Vagina (tissue), 2 donors: ENCODE data around the gene SH3TC2. TPM values are rescaled to one million over a fixed set of nuclear protein-coding genes. Genes with fewer than 3 reads are reported as not detected.

ENCODE experiments used
- DNase-seq, 2 donors: peaks; one replicate each; pipeline ENCODE4 v3.0.0-alpha.2; 2017; ENCODE audit errors: extremely low spot score in 2 of 2
- H3K27ac ChIP-seq: fragments of 200-600 bp; sonication (generic); one replicate; pipeline ENCODE4 v1.5.1; 2019
- H3K27me3 ChIP-seq: fragments of 200-600 bp; sonication (generic); one replicate; pipeline ENCODE4 v1.5.1; 2019
- H3K36me3 ChIP-seq, 2 donors: fragments of 200-600 bp; sonication (generic); one replicate each; pipeline ENCODE4 v1.5.1; 2017 to 2019
- H3K4me1 ChIP-seq: fragments of 200-600 bp; sonication (generic); one replicate; pipeline ENCODE4 v1.5.1; 2019
- H3K4me3 ChIP-seq, 2 donors: fragments of 200-600 bp; sonication (generic); 1 replicate in 1 of 2; 2 replicates in 1 of 2; pipeline ENCODE4 v1.5.1; 2016 to 2019
- H3K9me3 ChIP-seq: fragments of 200-600 bp; sonication (generic); one replicate; pipeline ENCODE4 v1.5.1; 2019
- POLR2A ChIP-seq, 2 donors: fragments of 450-650 bp; IDR thresholded peaks; one replicate each; pipeline ENCODE4 v1.6.1; 2017; ENCODE audit warnings: antibody characterized with exemption in 2 of 2, mild to moderate bottlenecking in 2 of 2, moderate library complexity in 2 of 2
- POLR2AphosphoS5 ChIP-seq, 2 donors: sonication (generic); formaldehyde crosslinking; IDR thresholded peaks; one replicate each; pipeline ENCODE4 v1.9.0; 2017; ENCODE audit warnings: antibody characterized with exemption in 2 of 2, mild to moderate bottlenecking in 2 of 2, low read depth in 1 of 2; ENCODE audit not compliant: insufficient read depth in 1 of 2
- intact Hi-C: fragments of 100-400 bp; cut with DNase I; formaldehyde crosslinking; loops from one replicate; pipeline ENCODE4 v1.15.1; 2023
- total RNA-seq: library from RNA; depleted of rRNA; stranded (reverse); fragments of >200 nt; gene quantifications from one replicate; pipeline ENCODE4 v1.2.3, GENCODE V29; 2016
- TF ChIP-seq, protein P1 (sequence below), 3 experiments: fragments of 450-650 bp in 2 of 3; fragments of 200-600 bp in 1 of 3; sonication (generic) in 1 of 3; IDR thresholded peaks; one replicate each; pipeline ENCODE4 v1.5.1; 2017 to 2019; ENCODE audit warnings: antibody characterized with exemption in 3 of 3, mild to moderate bottlenecking in 2 of 3, moderate library complexity in 2 of 3

Gene SH3TC2
- total RNA-seq, 1 donor from 2014 or later = 2.0 TPM

- Histone ChIP-seq H3K4me1 (peaks cover 9% of the 10 kb centered on the region), H3K27me3 (no peaks in the 10 kb centered on the region), H3K9me3 (no peaks in the 10 kb centered on the region), H3K4me3 (no peak overlapping the region), H3K27ac (no peak overlapping the region), H3K36me3 (no peaks in the 10 kb centered on the region)
- TF ChIP-seq, protein P1, sequence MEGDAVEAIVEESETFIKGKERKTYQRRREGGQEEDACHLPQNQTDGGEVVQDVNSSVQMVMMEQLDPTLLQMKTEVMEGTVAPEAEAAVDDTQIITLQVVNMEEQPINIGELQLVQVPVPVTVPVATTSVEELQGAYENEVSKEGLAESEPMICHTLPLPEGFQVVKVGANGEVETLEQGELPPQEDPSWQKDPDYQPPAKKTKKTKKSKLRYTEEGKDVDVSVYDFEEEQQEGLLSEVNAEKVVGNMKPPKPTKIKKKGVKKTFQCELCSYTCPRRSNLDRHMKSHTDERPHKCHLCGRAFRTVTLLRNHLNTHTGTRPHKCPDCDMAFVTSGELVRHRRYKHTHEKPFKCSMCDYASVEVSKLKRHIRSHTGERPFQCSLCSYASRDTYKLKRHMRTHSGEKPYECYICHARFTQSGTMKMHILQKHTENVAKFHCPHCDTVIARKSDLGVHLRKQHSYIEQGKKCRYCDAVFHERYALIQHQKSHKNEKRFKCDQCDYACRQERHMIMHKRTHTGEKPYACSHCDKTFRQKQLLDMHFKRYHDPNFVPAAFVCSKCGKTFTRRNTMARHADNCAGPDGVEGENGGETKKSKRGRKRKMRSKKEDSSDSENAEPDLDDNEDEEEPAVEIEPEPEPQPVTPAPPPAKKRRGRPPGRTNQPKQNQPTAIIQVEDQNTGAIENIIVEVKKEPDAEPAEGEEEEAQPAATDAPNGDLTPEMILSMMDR (IDR thresholded peaks at IDR 0.05) = no peak
- TF ChIP-seq POLR2A (IDR thresholded peaks at IDR 0.05) (no peak), POLR2AphosphoS5 (IDR thresholded peaks at IDR 0.05; ENCODE audit: insufficient read depth in 1 of 2, low read depth in 1 of 2) (no peak)
- intact Hi-C loops = no loop called here
- no peak for DNase-seq
These were observed 55.7 kb downstream of the SH3TC2 start for GRCh38 chr5:149007174-149007573.

- TF ChIP-seq POLR2AphosphoS5 (IDR thresholded peaks at IDR 0.05; ENCODE audit: insufficient read depth in 1 of 2, low read depth in 1 of 2) = no peak
- TF ChIP-seq POLR2A (IDR thresholded peaks at IDR 0.05) = no peak
- TF ChIP-seq, protein P1 (IDR thresholded peaks at IDR 0.05) = no peak
- Histone ChIP-seq H3K27me3 (no peaks in the 10 kb centered on the region), H3K27ac (no peak overlapping the region), H3K4me1 (peaks cover 9% of the 10 kb centered on the region), H3K4me3 (no peak overlapping the region), H3K36me3 (no peaks in the 10 kb centered on the region), H3K9me3 (no peaks in the 10 kb centered on the region)
- intact Hi-C loops = no loop called here
- no peak for DNase-seq
These were observed 56.4 kb downstream of the SH3TC2 start for GRCh38 chr5:149006426-149006825.

DNA sequence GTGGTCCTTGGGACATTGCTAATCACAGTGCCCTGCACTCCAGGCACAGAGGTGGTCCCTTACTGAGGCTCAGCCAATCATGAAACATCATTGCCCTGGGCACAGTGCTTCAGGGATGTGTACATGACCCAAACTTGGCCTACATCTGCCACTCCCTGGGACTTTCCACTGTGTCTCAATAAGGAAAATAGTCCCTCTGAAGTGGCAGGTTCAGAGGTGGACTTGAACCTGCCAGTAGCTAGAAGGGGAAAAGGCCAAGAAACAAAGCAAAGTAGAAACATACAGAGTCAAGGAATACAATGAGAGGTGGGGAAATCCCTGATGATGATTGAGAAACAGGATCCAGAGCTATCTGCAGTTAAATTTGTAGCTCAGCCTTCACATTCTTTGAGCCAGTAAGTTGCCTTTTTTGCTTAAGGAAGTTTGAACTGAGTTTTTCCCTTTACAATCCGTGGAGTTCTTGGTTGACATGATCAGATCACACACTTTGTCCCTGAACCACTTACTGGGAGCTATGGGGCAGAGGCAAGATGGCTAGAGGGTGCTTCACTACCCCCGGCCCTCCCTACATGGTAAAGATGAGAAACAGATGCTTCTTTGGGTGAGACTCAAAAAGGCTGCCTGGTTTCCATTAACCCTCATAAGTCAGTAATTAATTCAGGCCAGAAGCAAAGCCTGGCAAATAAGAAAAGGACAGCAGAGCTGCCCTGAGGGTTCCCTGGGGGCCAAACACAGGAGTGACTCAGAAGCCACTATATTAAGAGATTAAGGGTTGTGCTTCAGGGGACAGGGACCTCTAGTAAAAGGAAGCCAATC lies 57.6 kb downstream of the SH3TC2 start:
- TF ChIP-seq POLR2A (IDR thresholded peaks at IDR 0.05) = no peak
- no peak for TF ChIP-seq POLR2AphosphoS5 (IDR thresholded peaks at IDR 0.05; ENCODE audit: insufficient read depth in 1 of 2, low read depth in 1 of 2)
- TF ChIP-seq, protein P1 (IDR thresholded peaks at IDR 0.05) = no peak
- Histone ChIP-seq H3K27me3 (no peaks in the 10 kb centered on the region), H3K27ac (no peak overlapping the region), H3K9me3 (no peaks in the 10 kb centered on the region), H3K36me3 (no peaks in the 10 kb centered on the region), H3K4me1 (peaks cover 9% of the 10 kb centered on the region), H3K4me3 (no peak overlapping the region)
- intact Hi-C loops = no loop called here
- DNase-seq = peak in 1 of 2 donors; percentile 32

DNA sequence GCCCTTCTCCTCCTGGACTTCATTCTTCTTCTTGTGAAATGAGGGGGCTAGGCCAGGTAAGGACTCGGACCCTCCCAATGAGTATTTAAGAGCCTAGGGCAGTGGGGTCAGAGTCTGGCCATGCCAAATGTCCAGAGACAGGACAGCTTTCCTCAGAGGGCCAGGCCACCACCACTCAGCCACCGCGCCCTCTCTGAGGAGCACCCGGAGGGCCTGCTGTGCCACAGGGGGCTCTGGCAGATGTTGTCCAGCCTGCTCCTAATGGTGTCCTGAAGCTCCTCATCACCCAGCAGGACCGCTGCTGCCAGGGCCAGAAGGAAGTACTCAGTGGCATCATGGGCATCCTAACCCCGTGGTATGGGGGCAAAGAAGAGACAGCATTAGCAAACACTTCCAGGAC lies 58.3 kb downstream of the SH3TC2 start:
- no peaks in the 10 kb centered on the region for H3K9me3 ChIP-seq

More for the DNA sequence above, 58.3 kb downstream of the SH3TC2 start:
- Histone ChIP-seq H3K27me3 (no peaks in the 10 kb centered on the region), H3K4me3 (no peak overlapping the region), H3K4me1 (peaks cover 9% of the 10 kb centered on the region), H3K36me3 (no peaks in the 10 kb centered on the region), H3K27ac (no peak overlapping the region)
- intact Hi-C loops = no loop called here
- DNase-seq = peak in 1 of 2 donors; percentile 74
- TF ChIP-seq, protein P1 (IDR thresholded peaks at IDR 0.05) = no peak
- TF ChIP-seq POLR2A (IDR thresholded peaks at IDR 0.05) (no peak), POLR2AphosphoS5 (IDR thresholded peaks at IDR 0.05; ENCODE audit: insufficient read depth in 1 of 2, low read depth in 1 of 2) (no peak)
